Measurements from ENCODE around the gene BTLA. TPM values are rescaled to one million over a fixed set of nuclear protein-coding genes. Genes with fewer than 3 reads are reported as not detected.

The BTLA gene
- total RNA-seq, 1 donor from 2014 or later, result 3.9 TPM

DNA sequence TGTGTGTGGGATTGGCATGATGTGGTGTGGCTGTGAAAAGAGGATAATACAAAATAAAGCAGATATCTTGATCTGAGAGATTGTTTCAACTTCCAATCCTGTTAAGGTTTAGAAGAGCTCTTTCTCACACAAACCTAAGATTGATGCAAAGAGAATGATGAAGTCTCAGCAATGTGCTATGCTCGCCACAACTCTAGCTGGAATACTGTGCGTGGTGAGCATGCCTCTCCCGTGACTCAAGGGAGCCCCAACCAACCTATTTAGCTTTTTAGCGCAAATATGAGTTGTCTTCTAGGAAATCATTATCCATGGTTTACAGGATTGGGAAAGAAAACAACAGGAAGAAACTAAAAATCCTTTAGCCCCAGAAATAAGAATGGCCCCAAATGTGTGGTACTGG, 28.5 kb downstream of the BTLA start:
- H2AFZ ChIP-seq (replicated peaks), result no peak overlapping the region
- no peaks in the 10 kb centered on the region for H3K36me3 ChIP-seq
- no peak overlapping the region for H3K4me2 ChIP-seq
- TF ChIP-seq EZH2phosphoT487 (IDR thresholded peaks at IDR 0.05) (no peak), EZH2 (IDR thresholded peaks at IDR 0.05) (no peak)
- TF ChIP-seq, protein P1, sequence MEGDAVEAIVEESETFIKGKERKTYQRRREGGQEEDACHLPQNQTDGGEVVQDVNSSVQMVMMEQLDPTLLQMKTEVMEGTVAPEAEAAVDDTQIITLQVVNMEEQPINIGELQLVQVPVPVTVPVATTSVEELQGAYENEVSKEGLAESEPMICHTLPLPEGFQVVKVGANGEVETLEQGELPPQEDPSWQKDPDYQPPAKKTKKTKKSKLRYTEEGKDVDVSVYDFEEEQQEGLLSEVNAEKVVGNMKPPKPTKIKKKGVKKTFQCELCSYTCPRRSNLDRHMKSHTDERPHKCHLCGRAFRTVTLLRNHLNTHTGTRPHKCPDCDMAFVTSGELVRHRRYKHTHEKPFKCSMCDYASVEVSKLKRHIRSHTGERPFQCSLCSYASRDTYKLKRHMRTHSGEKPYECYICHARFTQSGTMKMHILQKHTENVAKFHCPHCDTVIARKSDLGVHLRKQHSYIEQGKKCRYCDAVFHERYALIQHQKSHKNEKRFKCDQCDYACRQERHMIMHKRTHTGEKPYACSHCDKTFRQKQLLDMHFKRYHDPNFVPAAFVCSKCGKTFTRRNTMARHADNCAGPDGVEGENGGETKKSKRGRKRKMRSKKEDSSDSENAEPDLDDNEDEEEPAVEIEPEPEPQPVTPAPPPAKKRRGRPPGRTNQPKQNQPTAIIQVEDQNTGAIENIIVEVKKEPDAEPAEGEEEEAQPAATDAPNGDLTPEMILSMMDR (IDR thresholded peaks at IDR 0.05), result no peak
- no peak overlapping the region for H3K4me3 ChIP-seq
- H3K36me3 Mint-ChIP-seq, result no peaks in the 10 kb centered on the region
- no peaks in the 10 kb centered on the region for H3K9me3 Mint-ChIP-seq
- no peak overlapping the region for H3K9ac ChIP-seq
- no peak overlapping the region for H3K27ac Mint-ChIP-seq
- H4K20me1 ChIP-seq (ENCODE audit: low read depth), result no peaks in the 10 kb centered on the region
- no peaks in the 10 kb centered on the region for H3F3A ChIP-seq (ENCODE audit: low read depth)
- peaks cover 2% of the 10 kb centered on the region for H3K27me3 Mint-ChIP-seq (ENCODE audit: insufficient read depth, low read depth)
- no peaks in the 10 kb centered on the region for H3K4me1 Mint-ChIP-seq
- H3K4me1 ChIP-seq, result no peaks in the 10 kb centered on the region
- H3K79me2 ChIP-seq (ENCODE audit: low read depth), result no peaks in the 10 kb centered on the region
- no peaks in the 10 kb centered on the region for H3K9me3 ChIP-seq (ENCODE audit: low read depth)
- H3K27me3 ChIP-seq, result no peaks in the 10 kb centered on the region
- no peak for DNase-seq (ENCODE audit: low spot score)
- no peak overlapping the region for H3K4me3 Mint-ChIP-seq
- H3K27ac ChIP-seq, result no peak overlapping the region

- Histone ChIP-seq H3K27me3 (no peaks in the 10 kb centered on the region), H3F3A (ENCODE audit: low read depth) (no peaks in the 10 kb centered on the region), H3K4me1 (no peaks in the 10 kb centered on the region), H4K20me1 (ENCODE audit: low read depth) (no peaks in the 10 kb centered on the region), H3K4me2 (no peak overlapping the region), H3K36me3 (no peaks in the 10 kb centered on the region), H3K79me2 (ENCODE audit: low read depth) (no peaks in the 10 kb centered on the region), H2AFZ (replicated peaks) (no peak overlapping the region), H3K9ac (no peak overlapping the region), H3K9me3 (ENCODE audit: low read depth) (no peaks in the 10 kb centered on the region), H3K27ac (no peak overlapping the region), H3K4me3 (no peak overlapping the region)
- TF ChIP-seq EZH2phosphoT487 (IDR thresholded peaks at IDR 0.05), result no peak
- no peak for TF ChIP-seq EZH2 (IDR thresholded peaks at IDR 0.05)
- TF ChIP-seq, protein P1 (IDR thresholded peaks at IDR 0.05), result no peak
- Mint-ChIP-seq H3K4me1 (no peaks in the 10 kb centered on the region), H3K4me3 (no peak overlapping the region), H3K9me3 (no peaks in the 10 kb centered on the region), H3K27ac (no peak overlapping the region), H3K36me3 (no peaks in the 10 kb centered on the region), H3K27me3 (ENCODE audit: insufficient read depth, low read depth) (peaks cover 2% of the 10 kb centered on the region)
- DNase-seq (ENCODE audit: low spot score), result no peak
These were observed 29.6 kb downstream of the BTLA start for GRCh38 chr3:112469671-112470070.

- DNase-seq (ENCODE audit: low spot score), result no peak
- no peaks in the 10 kb centered on the region for H3F3A ChIP-seq (ENCODE audit: low read depth)
- no peaks in the 10 kb centered on the region for H3K36me3 ChIP-seq
- H3K4me1 Mint-ChIP-seq, result no peaks in the 10 kb centered on the region
- TF ChIP-seq, protein P1 (IDR thresholded peaks at IDR 0.05), result no peak
- TF ChIP-seq EZH2 (IDR thresholded peaks at IDR 0.05), result no peak
- TF ChIP-seq EZH2phosphoT487 (IDR thresholded peaks at IDR 0.05), result no peak
- no peak overlapping the region for H3K4me2 ChIP-seq
- peaks cover 2% of the 10 kb centered on the region for H3K27me3 Mint-ChIP-seq (ENCODE audit: insufficient read depth, low read depth)
- H3K9me3 ChIP-seq (ENCODE audit: low read depth), result no peaks in the 10 kb centered on the region
- H3K9ac ChIP-seq, result no peak overlapping the region
- no peak overlapping the region for H3K4me3 ChIP-seq
- H3K27me3 ChIP-seq, result no peaks in the 10 kb centered on the region
- no peaks in the 10 kb centered on the region for H4K20me1 ChIP-seq (ENCODE audit: low read depth)
- H3K36me3 Mint-ChIP-seq, result no peaks in the 10 kb centered on the region
- H3K9me3 Mint-ChIP-seq, result no peaks in the 10 kb centered on the region
- H3K27ac Mint-ChIP-seq, result no peak overlapping the region
- H3K4me1 ChIP-seq, result no peaks in the 10 kb centered on the region
- H3K79me2 ChIP-seq (ENCODE audit: low read depth), result no peaks in the 10 kb centered on the region
- no peak overlapping the region for H3K27ac ChIP-seq
- H3K4me3 Mint-ChIP-seq, result no peak overlapping the region
- H2AFZ ChIP-seq (replicated peaks), result no peak overlapping the region
These were observed 31.7 kb downstream of the BTLA start for GRCh38 chr3:112467539-112467938.
